ENCODE measurements around the gene COL9A2.

- TF ChIP-seq CTCF (conservative IDR thresholded peaks at IDR 0.05) (no peak), EZH2 (IDR thresholded peaks at IDR 0.05; ENCODE audit: low read depth) (no peak)
Measured at GRCh38 chr1:40265919-40266318, 51.2 kb downstream of the COL9A2 start.

Data from PC-9 (cell line).